HUES64 (cell line): ENCODE measurements around the gene GPR15LG.

ENCODE experiments used
- H3K27ac ChIP-seq: 2 replicates; pipeline ENCODE4 v1.7.0; 2013; ENCODE audit warnings: low read depth, low read length, inconsistent platforms
- H3K27me3 ChIP-seq: 2 replicates; pipeline ENCODE4 v1.6.1; 2013; ENCODE audit warnings: mild to moderate bottlenecking, low read length; ENCODE audit not compliant: insufficient read depth
- H3K36me3 ChIP-seq: 2 replicates; pipeline ENCODE4 v1.6.1; 2013; ENCODE audit warnings: mild to moderate bottlenecking, low read length; ENCODE audit not compliant: insufficient read depth
- H3K4me1 ChIP-seq: 2 replicates; pipeline ENCODE4 v1.6.1; 2013; ENCODE audit warnings: mild to moderate bottlenecking, low read length, moderate library complexity; ENCODE audit not compliant: insufficient read depth
- H3K4me3 ChIP-seq: 2 replicates; pipeline ENCODE4 v1.5.1; 2013; ENCODE audit warnings: mild to moderate bottlenecking, low read length, moderate library complexity
- H3K9ac ChIP-seq: 2 replicates; pipeline ENCODE4 v1.6.1; 2013; ENCODE audit warnings: mild to moderate bottlenecking, low read depth, low read length
- H3K9me3 ChIP-seq: 2 replicates; pipeline ENCODE4 v1.6.1; 2013; ENCODE audit warnings: low read depth, low read length; ENCODE audit not compliant: insufficient read depth
- WGBS: fragments of 150-250, 120-280 bp; methylation state at CpG from one replicate; pipeline ENCODE4 v1.1.7; 2013; ENCODE audit warnings: missing lambda C conversion rate; 5-methylcytosine and 5-hydroxymethylcytosine counted together

GPR15LG gene

GRCh38 chr10:84149854-84150253, 23.7 kb upstream of the GPR15LG start:
- no peaks in the 10 kb centered on the region for H3K4me1 ChIP-seq
- H3K36me3 ChIP-seq = peaks cover 91% of the 10 kb centered on the region
- no peak overlapping the region for H3K4me3 ChIP-seq
- no peaks in the 10 kb centered on the region for H3K9me3 ChIP-seq
- no peak overlapping the region for H3K27ac ChIP-seq
- no peak overlapping the region for H3K9ac ChIP-seq
- H3K27me3 ChIP-seq = no peaks in the 10 kb centered on the region
- WGBS = 99% methylated on average over 2 of the region's 2 CpGs

GRCh38 chr10:84152769-84153168, 20.8 kb upstream of the GPR15LG start:
- no peaks in the 10 kb centered on the region for H3K9me3 ChIP-seq
- H3K36me3 ChIP-seq = peaks cover 66% of the 10 kb centered on the region
- H3K9ac ChIP-seq = no peak overlapping the region
- no peaks in the 10 kb centered on the region; the same call in 1 of the 2 replicates for H3K4me1 ChIP-seq
- no peak overlapping the region for H3K27ac ChIP-seq
- no peaks in the 10 kb centered on the region for H3K27me3 ChIP-seq
- no peak overlapping the region for H3K4me3 ChIP-seq

DNA sequence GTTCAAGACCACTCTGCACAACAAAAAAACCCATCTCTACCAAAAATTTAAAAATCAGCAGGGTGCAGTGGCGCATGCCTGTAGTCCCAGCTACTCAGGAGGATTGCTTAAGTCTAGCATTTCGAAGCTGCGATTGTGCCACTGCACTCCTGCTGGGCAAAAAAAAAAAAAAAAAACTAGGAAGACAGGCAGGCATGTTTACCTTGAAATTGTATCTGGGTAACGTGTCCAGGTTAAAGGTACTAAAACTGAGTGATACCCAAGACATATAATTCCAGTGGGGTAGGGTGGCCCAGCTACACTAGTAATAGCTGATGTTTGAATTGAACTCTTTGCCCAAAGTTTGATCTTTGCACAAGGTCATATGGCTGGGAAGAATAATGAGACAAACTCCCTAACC, 18.1 kb upstream of the GPR15LG start:
- Histone ChIP-seq H3K27ac (no peak overlapping the region), H3K27me3 (no peaks in the 10 kb centered on the region), H3K4me1 (peaks cover 15% of the 10 kb centered on the region), H3K36me3 (peaks cover 43% of the 10 kb centered on the region), H3K9me3 (no peaks in the 10 kb centered on the region), H3K4me3 (no peak overlapping the region), H3K9ac (no peak overlapping the region)
- 89% methylated on average over 4 of the region's 4 CpGs for WGBS

DNA sequence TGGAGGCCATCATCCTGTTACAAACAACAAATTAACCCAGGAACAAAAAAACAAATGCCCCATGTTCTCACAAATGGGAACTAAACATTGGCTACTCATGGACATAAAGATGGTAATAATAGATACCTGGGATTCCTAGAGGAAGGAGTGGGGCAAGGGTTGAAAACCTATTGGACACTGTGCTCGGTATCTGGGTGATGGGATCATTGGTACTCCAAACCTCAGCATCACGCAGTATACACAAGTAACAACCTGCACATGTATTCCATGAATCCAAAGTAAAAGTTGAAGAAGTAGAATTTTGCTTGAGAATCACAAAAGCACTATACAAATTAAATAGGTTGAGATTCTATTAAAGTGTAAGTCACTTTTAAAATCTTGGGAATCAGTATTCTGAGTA, 17.6 kb upstream of the GPR15LG start:
- 100% methylated on average over 1 of the region's 2 CpGs for WGBS
- no peak overlapping the region for H3K4me3 ChIP-seq
- peaks cover 20% of the 10 kb centered on the region for H3K4me1 ChIP-seq
- no peak overlapping the region for H3K27ac ChIP-seq
- no peaks in the 10 kb centered on the region for H3K27me3 ChIP-seq
- no peak overlapping the region for H3K9ac ChIP-seq
- no peaks in the 10 kb centered on the region for H3K9me3 ChIP-seq
- peaks cover 39% of the 10 kb centered on the region for H3K36me3 ChIP-seq

DNA sequence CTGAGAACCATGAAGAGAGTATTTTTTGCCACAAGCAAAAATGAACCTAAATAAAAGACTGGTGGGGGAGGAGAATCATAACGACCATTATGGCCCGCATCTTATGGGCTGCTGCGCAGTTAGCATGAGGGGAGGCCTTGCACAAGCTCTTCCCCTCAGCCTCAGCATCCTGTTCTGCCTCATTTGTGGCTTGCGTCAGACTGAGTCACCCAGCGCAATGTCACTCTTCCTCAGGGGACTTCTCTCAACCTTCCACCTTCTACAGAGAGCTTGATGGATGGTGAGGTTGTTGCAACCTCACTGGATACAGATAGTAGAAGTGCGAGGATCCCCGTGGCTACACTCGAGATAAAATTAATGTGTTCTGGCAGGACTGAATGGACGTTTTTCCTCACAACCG, 16.8 kb upstream of the GPR15LG start:
- 92% methylated on average over 10 of the region's 10 CpGs for WGBS
- Histone ChIP-seq H3K9ac (no peak overlapping the region), H3K36me3 (peaks cover 31% of the 10 kb centered on the region), H3K27me3 (no peaks in the 10 kb centered on the region), H3K4me1 (peaks cover 24% of the 10 kb centered on the region), H3K9me3 (no peaks in the 10 kb centered on the region), H3K27ac (no peak overlapping the region), H3K4me3 (no peak overlapping the region)

GRCh38 chr10:84158061-84158460, 15.5 kb upstream of the GPR15LG start:
- H3K27me3 ChIP-seq = no peaks in the 10 kb centered on the region
- H3K36me3 ChIP-seq = peaks cover 18% of the 10 kb centered on the region
- no peak overlapping the region for H3K27ac ChIP-seq
- 93% methylated on average over 1 of the region's 2 CpGs for WGBS
- H3K9ac ChIP-seq = no peak overlapping the region
- H3K4me3 ChIP-seq = no peak overlapping the region
- peaks cover 29% of the 10 kb centered on the region for H3K4me1 ChIP-seq
- H3K9me3 ChIP-seq = no peaks in the 10 kb centered on the region

DNA sequence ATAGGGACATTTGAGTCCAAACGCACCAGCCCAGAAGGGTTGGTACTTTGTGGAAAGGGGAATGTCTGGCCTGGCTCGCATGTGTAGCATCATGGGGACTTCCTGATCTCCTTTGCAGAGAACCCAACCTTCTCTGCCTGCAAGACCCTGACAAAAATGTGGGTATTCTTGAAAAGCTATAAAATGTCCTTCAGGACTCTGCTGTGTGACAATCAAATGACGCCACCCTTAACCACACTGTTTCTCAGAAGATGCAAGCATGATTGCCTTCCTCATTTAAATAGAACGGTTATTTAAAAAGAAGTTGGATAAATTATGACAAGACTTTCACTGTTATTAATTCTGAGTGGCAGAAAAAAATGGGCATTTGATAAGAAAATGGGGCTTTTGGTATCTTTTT, 15.1 kb upstream of the GPR15LG start:
- H3K9me3 ChIP-seq = no peaks in the 10 kb centered on the region
- H3K4me1 ChIP-seq = peaks cover 33% of the 10 kb centered on the region
- no peak overlapping the region for H3K4me3 ChIP-seq
- H3K9ac ChIP-seq = no peak overlapping the region
- no peaks in the 10 kb centered on the region for H3K27me3 ChIP-seq
- no peak overlapping the region for H3K27ac ChIP-seq
- WGBS = 95% methylated on average over 4 of the region's 4 CpGs
- peaks cover 13% of the 10 kb centered on the region for H3K36me3 ChIP-seq

GRCh38 chr10:84159076-84159685, 14.4 kb upstream of the GPR15LG start:
- H3K4me3 ChIP-seq = no peak overlapping the region
- H3K4me1 ChIP-seq = peaks cover 38% of the 10 kb centered on the region
- no peak overlapping the region for H3K9ac ChIP-seq
- H3K27me3 ChIP-seq = no peaks in the 10 kb centered on the region
- peaks cover 7% of the 10 kb centered on the region for H3K36me3 ChIP-seq
- 65% methylated on average over 8 of the region's 9 CpGs for WGBS
- no peak overlapping the region for H3K27ac ChIP-seq
- no peaks in the 10 kb centered on the region for H3K9me3 ChIP-seq

GRCh38 chr10:84160663-84161362, 12.8 kb upstream of the GPR15LG start:
- Histone ChIP-seq H3K4me3 (no peak overlapping the region), H3K9ac (no peak overlapping the region), H3K27me3 (no peaks in the 10 kb centered on the region), H3K36me3 (no peaks in the 10 kb centered on the region), H3K4me1 (peaks cover 47% of the 10 kb centered on the region), H3K9me3 (no peaks in the 10 kb centered on the region), H3K27ac (no peak overlapping the region; the same call in 1 of the 2 replicates)
- 46% methylated on average over 6 of the region's 6 CpGs for WGBS

DNA sequence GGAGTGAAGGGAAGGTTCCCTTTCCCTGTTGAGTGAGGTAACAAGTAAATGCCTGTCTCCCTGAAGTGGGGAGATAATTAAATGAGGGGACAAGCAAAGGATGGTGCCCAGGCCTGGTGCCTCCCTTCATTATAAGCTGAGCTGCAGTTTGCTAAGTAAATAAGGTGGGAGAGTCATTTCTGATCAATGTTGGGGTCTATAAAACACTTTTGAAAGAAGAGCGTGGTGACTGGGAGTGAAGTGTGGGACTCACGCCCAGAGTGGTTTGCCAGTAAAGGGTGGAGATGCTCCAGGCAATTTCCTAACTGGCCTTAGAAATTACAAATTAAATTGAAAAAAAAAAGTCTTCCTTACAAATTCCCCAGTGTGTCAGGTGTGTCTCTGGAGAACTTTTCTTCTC, 9.6 kb upstream of the GPR15LG start:
- H3K4me1 ChIP-seq = peaks cover 45% of the 10 kb centered on the region
- no peak overlapping the region for H3K27ac ChIP-seq
- 65% methylated on average over 2 of the region's 2 CpGs for WGBS
- H3K4me3 ChIP-seq = no peak overlapping the region
- H3K9me3 ChIP-seq = no peaks in the 10 kb centered on the region
- H3K27me3 ChIP-seq = no peaks in the 10 kb centered on the region
- no peak overlapping the region for H3K9ac ChIP-seq
- no peaks in the 10 kb centered on the region for H3K36me3 ChIP-seq

- Histone ChIP-seq H3K27me3 (no peaks in the 10 kb centered on the region), H3K4me3 (no peak overlapping the region), H3K36me3 (no peaks in the 10 kb centered on the region), H3K9ac (no peak overlapping the region), H3K4me1 (peaks cover 40% of the 10 kb centered on the region), H3K9me3 (no peaks in the 10 kb centered on the region), H3K27ac (no peak overlapping the region)
- WGBS = 20% methylated on average over 2 of the region's 2 CpGs
Measured at GRCh38 chr10:84164442-84164841, 9.2 kb upstream of the GPR15LG start.
